ENCODE measurements around the gene GFRA1.

GFRA1 gene

DNA sequence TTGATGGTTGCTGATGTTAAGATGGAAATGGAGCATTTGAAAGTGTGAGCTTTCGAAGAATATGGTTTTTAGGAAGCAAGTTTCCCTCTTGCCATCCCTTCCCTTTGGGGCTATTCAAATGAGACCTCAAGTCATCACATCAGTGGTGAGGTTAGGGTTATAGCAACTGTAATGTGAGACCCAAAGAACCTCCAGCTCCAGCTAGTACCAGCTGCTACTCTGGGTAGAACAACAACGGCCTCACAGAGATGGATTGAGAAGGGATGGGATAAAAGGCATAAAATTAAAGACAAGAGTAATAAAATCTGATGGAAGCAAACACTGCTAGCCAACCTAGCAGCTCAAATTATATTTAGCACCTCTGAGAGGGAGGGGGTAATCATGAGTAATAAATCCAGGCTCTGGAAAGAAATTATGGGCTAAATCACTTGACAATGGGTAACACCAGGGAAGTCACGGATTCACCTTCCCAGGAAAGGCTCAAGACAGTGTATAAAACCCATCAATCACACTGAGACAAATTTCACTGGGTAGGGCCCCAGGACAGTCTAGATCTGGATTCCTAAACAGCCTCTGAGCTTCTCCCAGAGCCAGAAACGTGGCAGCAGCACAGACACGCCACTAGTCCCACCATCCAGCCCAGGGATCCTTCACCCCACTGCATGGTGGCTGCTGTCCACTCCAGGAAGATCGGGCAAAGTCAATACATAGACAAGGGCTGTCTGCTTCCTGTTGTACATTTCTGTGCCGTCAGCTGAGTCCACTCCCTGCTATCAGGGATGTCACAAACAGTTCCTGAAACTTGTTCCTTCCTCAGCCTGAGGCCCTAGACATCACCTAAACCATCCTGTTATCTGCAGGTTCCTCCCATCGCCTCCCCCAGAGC is 151.1 kb downstream of the GFRA1 start:
- no CpG with 5 or more reads among the region's 8 CpGs for WGBS, 2 donors (ENCODE audit: extremely low coverage in 2 of 2, insufficient read length in 2 of 2, insufficient replicate concordance in 1 of 2)

DNA sequence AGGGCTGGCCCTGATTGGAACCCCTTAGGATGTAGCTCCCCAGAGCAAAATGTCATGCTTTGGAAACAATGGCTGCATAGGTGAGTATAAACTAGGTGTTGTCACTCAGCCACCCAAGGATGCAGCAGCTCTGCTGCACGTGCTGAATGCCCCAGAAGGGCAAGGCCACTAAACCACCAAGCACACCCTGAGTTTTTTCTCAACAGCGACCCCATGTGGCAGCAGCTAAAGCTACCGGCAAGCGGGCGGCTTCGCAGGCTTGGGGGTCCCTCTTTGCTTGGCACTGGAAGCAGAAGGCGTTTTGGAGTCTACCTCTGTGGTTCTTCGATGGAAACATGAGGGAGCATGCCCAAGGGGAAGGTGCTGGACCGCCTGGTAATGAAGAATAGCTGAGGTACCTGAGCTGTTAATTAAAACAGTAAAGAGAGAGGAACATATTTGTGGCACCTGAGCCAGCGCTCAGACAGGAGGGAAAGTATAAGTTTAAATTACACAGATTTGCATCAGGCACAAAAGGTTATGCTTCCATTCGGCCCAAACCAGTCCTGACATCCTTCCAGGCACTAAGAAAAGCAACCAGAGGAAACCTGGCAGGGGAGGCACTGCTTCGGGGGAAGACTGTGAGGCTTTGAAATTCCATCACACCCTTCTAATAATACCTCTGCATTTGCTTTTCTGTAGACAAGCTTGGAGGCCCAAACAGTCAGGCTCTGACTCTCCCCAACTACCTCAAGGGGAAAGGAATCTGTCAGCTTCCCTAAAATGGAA is 152.1 kb downstream of the GFRA1 start:
- DNase-seq (ENCODE audit: low spot score) = no peak
- Histone ChIP-seq H3K9me3 (replicated peaks in 1 of 2; ENCODE audit: control insufficient read depth in 2 of 2, insufficient read depth in 1 of 2, low read depth in 1 of 2, low read length in 2 of 2) (peaks cover 2 to 4% of the 10 kb centered on the region in 2 donors), H3K4ac (ENCODE audit: low read length) (no peak overlapping the region), H3K4me2 (ENCODE audit: insufficient read depth, low read length, poor library complexity, severe bottlenecking) (no peak overlapping the region), H3K18ac (ENCODE audit: low read length) (no peak overlapping the region), H3K27ac (replicated peaks; ENCODE audit: low read length) (no peak overlapping the region), H3K9ac (ENCODE audit: low read depth, low read length, poor library complexity) (no peak overlapping the region), H2AK5ac (ENCODE audit: low read depth, low read length) (no peak overlapping the region), H2BK15ac (ENCODE audit: low read length) (no peak overlapping the region), H2BK12ac (ENCODE audit: low read length) (no peak overlapping the region), H2BK5ac (ENCODE audit: low read length) (no peak overlapping the region), H4K91ac (ENCODE audit: low read depth, low read length, poor library complexity) (no peak overlapping the region), H2AFZ (ENCODE audit: low read length) (no peak overlapping the region), H2BK120ac (ENCODE audit: low read depth, low read length) (no peak overlapping the region), H3K4me3 (ENCODE audit: low read length in 2 of 2) (no peak overlapping the region), H3K4me1 (ENCODE audit: control insufficient read depth in 2 of 2, insufficient read depth in 1 of 2, low read depth in 1 of 2, low read length in 2 of 2) (no peaks in the 10 kb centered on the region), H3K79me1 (ENCODE audit: low read depth, low read length) (no peaks in the 10 kb centered on the region), H3K14ac (ENCODE audit: low read length) (no peak overlapping the region), H3K23ac (ENCODE audit: low read depth, low read length, poor library complexity) (no peak overlapping the region), H4K8ac (ENCODE audit: low read depth, low read length) (no peak overlapping the region), H3K27me3 (ENCODE audit: control insufficient read depth in 3 of 3, insufficient read depth in 3 of 3, low read depth in 1 of 3, low read length in 3 of 3) (no peaks in the 10 kb centered on the region), H3K36me3 (replicated peaks in 1 of 2; ENCODE audit: control insufficient read depth in 2 of 2, insufficient read depth in 2 of 2, low read length in 2 of 2) (peaks cover 0 to 60% of the 10 kb centered on the region in 2 donors)
- WGBS, 2 donors (ENCODE audit: extremely low coverage in 2 of 2, insufficient read length in 2 of 2, insufficient replicate concordance in 1 of 2) = no CpG with 5 or more reads among the region's 12 CpGs

More for the DNA sequence above, 151.1 kb downstream of the GFRA1 start:
- Histone ChIP-seq H2BK12ac (ENCODE audit: low read length) (no peak overlapping the region), H3K18ac (ENCODE audit: low read length) (no peak overlapping the region), H3K4me2 (ENCODE audit: insufficient read depth, low read length, poor library complexity, severe bottlenecking) (no peak overlapping the region), H3K4ac (ENCODE audit: low read length) (no peak overlapping the region), H2BK15ac (ENCODE audit: low read length) (no peak overlapping the region), H2AK5ac (ENCODE audit: low read depth, low read length) (no peak overlapping the region), H3K4me3 (ENCODE audit: low read length in 2 of 2) (no peak overlapping the region), H4K8ac (ENCODE audit: low read depth, low read length) (no peak overlapping the region), H3K27me3 (ENCODE audit: control insufficient read depth in 3 of 3, insufficient read depth in 3 of 3, low read depth in 1 of 3, low read length in 3 of 3) (no peaks in the 10 kb centered on the region), H3K23ac (ENCODE audit: low read depth, low read length, poor library complexity) (no peak overlapping the region), H3K4me1 (ENCODE audit: control insufficient read depth in 2 of 2, insufficient read depth in 1 of 2, low read depth in 1 of 2, low read length in 2 of 2) (peaks cover 0 to 3% of the 10 kb centered on the region in 2 donors), H3K9ac (ENCODE audit: low read depth, low read length, poor library complexity) (no peak overlapping the region), H3K9me3 (replicated peaks in 1 of 2; ENCODE audit: control insufficient read depth in 2 of 2, insufficient read depth in 1 of 2, low read depth in 1 of 2, low read length in 2 of 2) (peaks cover 2 to 4% of the 10 kb centered on the region in 2 donors), H4K91ac (ENCODE audit: low read depth, low read length, poor library complexity) (no peak overlapping the region), H3K36me3 (replicated peaks in 1 of 2; ENCODE audit: control insufficient read depth in 2 of 2, insufficient read depth in 2 of 2, low read length in 2 of 2) (peaks cover 0 to 54% of the 10 kb centered on the region in 2 donors), H3K79me1 (ENCODE audit: low read depth, low read length) (no peaks in the 10 kb centered on the region), H3K27ac (replicated peaks; ENCODE audit: low read length) (no peak overlapping the region), H2AFZ (ENCODE audit: low read length) (no peak overlapping the region), H2BK5ac (ENCODE audit: low read length) (no peak overlapping the region), H2BK120ac (ENCODE audit: low read depth, low read length) (no peak overlapping the region), H3K14ac (ENCODE audit: low read length) (no peak overlapping the region)
- DNase-seq (ENCODE audit: low spot score) = no peak

DNA sequence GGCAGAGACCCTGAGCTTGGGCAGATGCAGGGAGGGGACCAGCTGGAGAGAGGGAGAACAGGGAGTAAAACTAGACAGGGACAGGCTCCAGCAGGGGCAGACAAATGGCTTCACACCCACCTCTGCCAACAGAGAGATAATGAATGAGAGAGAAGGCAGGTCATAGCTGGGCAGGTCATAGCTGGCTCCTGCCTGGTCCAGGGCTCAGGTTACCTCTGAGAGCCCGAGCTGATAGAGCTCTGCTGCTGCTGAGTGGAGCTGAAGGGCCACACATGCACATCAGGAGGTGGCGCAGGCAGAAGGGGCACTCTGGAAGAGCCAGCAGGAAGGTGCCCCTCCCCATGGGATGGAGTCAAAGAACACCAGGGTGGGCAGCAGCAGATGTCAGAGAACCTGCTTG is 154.2 kb downstream of the GFRA1 start:
- H3K9me3 ChIP-seq (replicated peaks in 1 of 2; ENCODE audit: control insufficient read depth in 2 of 2, insufficient read depth in 1 of 2, low read depth in 1 of 2, low read length in 2 of 2) = peaks cover 0 to 4% of the 10 kb centered on the region in 2 donors
- H4K8ac ChIP-seq (ENCODE audit: low read depth, low read length) = no peak overlapping the region
- no peak overlapping the region for H3K14ac ChIP-seq (ENCODE audit: low read length)
- no peak overlapping the region for H3K9ac ChIP-seq (ENCODE audit: low read depth, low read length, poor library complexity)
- H3K36me3 ChIP-seq (replicated peaks in 1 of 2; ENCODE audit: control insufficient read depth in 2 of 2, insufficient read depth in 2 of 2, low read length in 2 of 2) = peaks cover 0 to 50% of the 10 kb centered on the region in 2 donors
- no peak overlapping the region for H3K23ac ChIP-seq (ENCODE audit: low read depth, low read length, poor library complexity)
- H3K4me2 ChIP-seq (ENCODE audit: insufficient read depth, low read length, poor library complexity, severe bottlenecking) = no peak overlapping the region
- H2AK5ac ChIP-seq (ENCODE audit: low read depth, low read length) = no peak overlapping the region
- no CpG with 5 or more reads among the region's 2 CpGs for WGBS, 2 donors (ENCODE audit: extremely low coverage in 2 of 2, insufficient read length in 2 of 2, insufficient replicate concordance in 1 of 2)
- DNase-seq (ENCODE audit: low spot score) = no peak
- no peak overlapping the region for H3K4me3 ChIP-seq (ENCODE audit: low read length in 2 of 2)
- no peak overlapping the region for H3K4ac ChIP-seq (ENCODE audit: low read length)
- H3K4me1 ChIP-seq (ENCODE audit: control insufficient read depth in 2 of 2, insufficient read depth in 1 of 2, low read depth in 1 of 2, low read length in 2 of 2) = no peaks in the 10 kb centered on the region
- H3K79me1 ChIP-seq (ENCODE audit: low read depth, low read length) = no peaks in the 10 kb centered on the region
- no peak overlapping the region for H3K27ac ChIP-seq (replicated peaks; ENCODE audit: low read length)
- no peak overlapping the region for H4K91ac ChIP-seq (ENCODE audit: low read depth, low read length, poor library complexity)
- H3K18ac ChIP-seq (ENCODE audit: low read length) = peak overlapping the region; percentile 3
- H3K27me3 ChIP-seq (ENCODE audit: control insufficient read depth in 3 of 3, insufficient read depth in 3 of 3, low read depth in 1 of 3, low read length in 3 of 3) = no peaks in the 10 kb centered on the region
- no peak overlapping the region for H2BK120ac ChIP-seq (ENCODE audit: low read depth, low read length)
- H2BK5ac ChIP-seq (ENCODE audit: low read length) = no peak overlapping the region
- no peak overlapping the region for H2BK15ac ChIP-seq (ENCODE audit: low read length)
- H2BK12ac ChIP-seq (ENCODE audit: low read length) = no peak overlapping the region
- H2AFZ ChIP-seq (ENCODE audit: low read length) = no peak overlapping the region

DNA sequence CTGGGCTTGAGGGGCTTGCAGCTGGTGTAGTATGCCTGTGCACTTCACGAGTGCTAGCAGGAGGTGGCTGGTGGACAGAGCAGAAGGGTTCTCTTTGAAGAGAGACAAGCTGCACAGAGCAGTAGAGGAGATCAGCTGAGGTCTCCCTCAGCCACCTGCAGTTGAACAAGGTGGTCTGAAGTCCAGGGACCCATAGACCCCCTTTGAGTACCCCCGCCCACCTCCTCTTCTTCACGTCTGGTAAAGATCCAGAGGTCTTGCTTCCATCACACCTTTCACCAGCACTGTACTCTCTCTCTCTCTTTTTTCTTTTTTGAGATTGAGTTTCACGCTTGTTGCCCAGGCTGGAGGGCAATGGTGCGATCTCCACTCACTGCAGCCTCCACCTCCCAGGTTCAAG is 157.2 kb downstream of the GFRA1 start:
- no peak overlapping the region for H3K14ac ChIP-seq (ENCODE audit: low read length)
- H2BK15ac ChIP-seq (ENCODE audit: low read length) = no peak overlapping the region
- no peak overlapping the region for H2AK5ac ChIP-seq (ENCODE audit: low read depth, low read length)
- peaks cover 0 to 4% of the 10 kb centered on the region in 2 donors for H3K9me3 ChIP-seq (replicated peaks in 1 of 2; ENCODE audit: control insufficient read depth in 2 of 2, insufficient read depth in 1 of 2, low read depth in 1 of 2, low read length in 2 of 2)
- no peaks in the 10 kb centered on the region for H3K27me3 ChIP-seq (ENCODE audit: control insufficient read depth in 3 of 3, insufficient read depth in 3 of 3, low read depth in 1 of 3, low read length in 3 of 3)
- no peaks in the 10 kb centered on the region for H3K79me1 ChIP-seq (ENCODE audit: low read depth, low read length)
- H2AFZ ChIP-seq (ENCODE audit: low read length) = no peak overlapping the region
- no peak overlapping the region for H3K4ac ChIP-seq (ENCODE audit: low read length)
- no CpG with 5 or more reads among the region's 5 CpGs for WGBS, 2 donors (ENCODE audit: extremely low coverage in 2 of 2, insufficient read length in 2 of 2, insufficient replicate concordance in 1 of 2)
- no peak overlapping the region for H3K9ac ChIP-seq (ENCODE audit: low read depth, low read length, poor library complexity)
- no peak overlapping the region for H3K4me2 ChIP-seq (ENCODE audit: insufficient read depth, low read length, poor library complexity, severe bottlenecking)
- H3K18ac ChIP-seq (ENCODE audit: low read length) = no peak overlapping the region
- H3K27ac ChIP-seq (replicated peaks; ENCODE audit: low read length) = no peak overlapping the region
- H2BK120ac ChIP-seq (ENCODE audit: low read depth, low read length) = no peak overlapping the region
- no peak overlapping the region for H4K91ac ChIP-seq (ENCODE audit: low read depth, low read length, poor library complexity)
- no peaks in the 10 kb centered on the region for H3K4me1 ChIP-seq (ENCODE audit: control insufficient read depth in 2 of 2, insufficient read depth in 1 of 2, low read depth in 1 of 2, low read length in 2 of 2)
- no peak overlapping the region for H3K4me3 ChIP-seq (ENCODE audit: low read length in 2 of 2)
- no peak overlapping the region for H3K23ac ChIP-seq (ENCODE audit: low read depth, low read length, poor library complexity)
- H4K8ac ChIP-seq (ENCODE audit: low read depth, low read length) = no peak overlapping the region
- DNase-seq (ENCODE audit: low spot score) = no peak
- no peak overlapping the region for H2BK12ac ChIP-seq (ENCODE audit: low read length)
- no peak overlapping the region for H2BK5ac ChIP-seq (ENCODE audit: low read length)
- H3K36me3 ChIP-seq (replicated peaks in 1 of 2; ENCODE audit: control insufficient read depth in 2 of 2, insufficient read depth in 2 of 2, low read length in 2 of 2) = peaks cover 0 to 36% of the 10 kb centered on the region in 2 donors
